Mesothelial cell of epicardium (in vitro differentiated cells): ENCODE measurements around the gene CASKIN2. TPM values are rescaled to one million over a fixed set of nuclear protein-coding genes. Genes with fewer than 3 reads are reported as not detected.
A peak's percentile ranks its signal among the peaks of the same experiment; 100 is the strongest.

Experiments used
- DNase-seq, 2 experiments: peaks; one replicate each; pipeline ENCODE4 v3.0.0; 2021; ENCODE audit warnings: low spot score in 2 of 2; ENCODE audit not compliant: unreplicated experiment in 2 of 2
- H3K27ac Mint-ChIP-seq: 2 replicates; pipeline ENCODE4 v1.8.0; 2021; ENCODE audit warnings: mixed read lengths
- H3K27me3 Mint-ChIP-seq: 2 replicates; pipeline ENCODE4 v1.8.0; 2021; ENCODE audit warnings: low read depth, mixed read lengths
- H3K36me3 Mint-ChIP-seq: 2 replicates; pipeline ENCODE4 v1.8.0; 2021; ENCODE audit warnings: mixed read lengths
- H3K4me1 Mint-ChIP-seq: 2 replicates; pipeline ENCODE4 v1.8.0; 2021; ENCODE audit warnings: mixed read lengths
- H3K4me3 Mint-ChIP-seq: 2 replicates; pipeline ENCODE4 v1.8.0; 2021; ENCODE audit warnings: mild to moderate bottlenecking, moderate library complexity, mixed read lengths
- H3K9me3 Mint-ChIP-seq: 2 replicates; pipeline ENCODE4 v1.8.0; 2021; ENCODE audit warnings: mixed read lengths
- CTCF ChIP-seq: fragments of 200-600 bp; sonication (generic); IDR thresholded peaks from one replicate; pipeline ENCODE4 v1.5.0; 2021; ENCODE audit warnings: antibody characterized with exemption; ENCODE audit not compliant: unreplicated experiment
- total RNA-seq: library from RNA; stranded (reverse); gene quantifications from 3 replicates; pipeline ENCODE4 v1.2.1, GENCODE V29; 2021

The CASKIN2 gene
- total RNA-seq, 1 donor from 2014 or later, result 37.4 TPM

GRCh38 chr17:75512926-75513640 lies 2.3 kb downstream of the CASKIN2 start:
- Mint-ChIP-seq H3K4me3 (peak overlapping the region; percentile 84), H3K27ac (peak overlapping the region; percentile 39), H3K27me3 (no peaks in the 10 kb centered on the region), H3K9me3 (no peaks in the 10 kb centered on the region), H3K36me3 (no peaks in the 10 kb centered on the region), H3K4me1 (peaks cover 52% of the 10 kb centered on the region)
- no peak for TF ChIP-seq CTCF
- DNase-seq, result no peak

GRCh38 chr17:75511610-75512575 lies 3.4 kb downstream of the CASKIN2 start:
- H3K27me3 Mint-ChIP-seq, result no peaks in the 10 kb centered on the region
- TF ChIP-seq CTCF, result no peak
- H3K4me1 Mint-ChIP-seq, result peaks cover 41% of the 10 kb centered on the region
- H3K36me3 Mint-ChIP-seq, result no peaks in the 10 kb centered on the region
- no peak overlapping the region for H3K27ac Mint-ChIP-seq
- no peaks in the 10 kb centered on the region for H3K9me3 Mint-ChIP-seq
- no peak overlapping the region for H3K4me3 Mint-ChIP-seq
- no peak for DNase-seq

- Mint-ChIP-seq H3K36me3 (no peaks in the 10 kb centered on the region), H3K9me3 (no peaks in the 10 kb centered on the region), H3K4me3 (no peak overlapping the region), H3K4me1 (peaks cover 40% of the 10 kb centered on the region), H3K27ac (no peak overlapping the region), H3K27me3 (no peaks in the 10 kb centered on the region)
- TF ChIP-seq CTCF, result no peak
- no peak for DNase-seq
Measured at GRCh38 chr17:75511270-75511609, 4.1 kb downstream of the CASKIN2 start.

GRCh38 chr17:75509528-75510258 lies 5.6 kb downstream of the CASKIN2 start:
- Mint-ChIP-seq H3K27ac (no peak overlapping the region), H3K36me3 (peaks cover 8% of the 10 kb centered on the region), H3K4me1 (peaks cover 40% of the 10 kb centered on the region), H3K4me3 (no peak overlapping the region), H3K9me3 (no peaks in the 10 kb centered on the region), H3K27me3 (no peaks in the 10 kb centered on the region)
- no peak for DNase-seq
- TF ChIP-seq CTCF, result no peak

- Mint-ChIP-seq H3K36me3 (peaks cover 8% of the 10 kb centered on the region), H3K4me3 (no peak overlapping the region), H3K9me3 (no peaks in the 10 kb centered on the region), H3K27me3 (no peaks in the 10 kb centered on the region), H3K4me1 (peaks cover 37% of the 10 kb centered on the region), H3K27ac (no peak overlapping the region)
- TF ChIP-seq CTCF, result no peak
- no peak for DNase-seq
Measured at GRCh38 chr17:75508931-75509361, 6.4 kb downstream of the CASKIN2 start.
